HG03139 (cell line): Measurements from ENCODE around the gene ERC2.

Experiments used
- ATAC-seq: cut with Tn5 transposase; IDR thresholded peaks from one replicate; pipeline ENCODE4 v1.9.1; 2021; ENCODE audit not compliant: unreplicated experiment

The ERC2 gene

GRCh38 chr3:56126632-56127031, 341.6 kb downstream of the ERC2 start:
- no peak for ATAC-seq

DNA sequence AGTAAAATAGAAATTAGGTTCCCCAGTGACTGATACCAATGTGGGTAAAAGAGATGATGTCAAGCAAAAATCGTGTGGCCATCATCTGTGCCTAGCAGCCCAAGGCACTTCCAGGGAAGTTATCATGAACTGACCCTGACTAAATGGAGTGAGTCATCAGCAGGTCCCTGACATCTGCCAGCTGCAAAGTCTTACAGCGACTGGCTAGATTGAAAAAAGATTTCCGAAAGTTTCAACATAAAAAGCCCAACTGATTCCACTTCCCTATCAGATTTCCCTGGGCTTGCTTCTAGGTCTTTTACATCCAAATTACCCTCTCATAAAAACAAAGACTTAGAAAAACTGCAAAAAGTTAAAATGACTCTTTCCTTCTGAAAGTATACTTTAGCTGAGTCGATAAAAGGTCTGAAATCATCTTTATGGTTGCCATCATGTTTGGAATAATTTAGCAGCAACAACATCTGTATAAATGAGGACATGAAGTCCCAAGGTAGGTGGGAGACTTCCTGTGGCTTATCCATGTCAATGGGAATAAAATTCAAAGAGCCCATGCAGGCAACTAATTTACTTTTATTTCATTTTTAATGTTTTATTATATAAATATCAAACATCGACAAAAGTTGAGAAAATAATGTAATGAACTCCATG, 342.8 kb downstream of the ERC2 start:
- no peak for ATAC-seq

DNA sequence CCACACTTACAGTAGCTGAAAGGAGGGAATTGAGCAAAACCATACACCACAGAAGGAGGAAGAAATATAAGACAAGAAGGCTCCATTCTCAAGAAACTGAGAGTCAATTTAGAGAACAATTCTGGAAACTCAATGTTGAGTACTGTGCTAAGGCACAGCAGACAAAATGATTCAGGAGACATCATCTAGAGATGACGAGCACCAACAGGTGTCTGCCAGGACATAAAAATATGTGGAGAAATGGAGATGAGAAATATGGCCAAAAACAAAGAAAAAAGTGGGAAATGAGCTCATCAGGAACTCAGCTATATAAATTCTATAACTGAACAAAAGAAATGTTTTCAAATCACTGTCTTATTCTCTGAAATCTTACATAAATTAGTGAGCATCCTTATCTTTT, 343.7 kb downstream of the ERC2 start:
- no peak for ATAC-seq

GRCh38 chr3:56123487-56123886, 344.8 kb downstream of the ERC2 start:
- no peak for ATAC-seq

GRCh38 chr3:56122911-56123310, 345.4 kb downstream of the ERC2 start:
- no peak for ATAC-seq

DNA sequence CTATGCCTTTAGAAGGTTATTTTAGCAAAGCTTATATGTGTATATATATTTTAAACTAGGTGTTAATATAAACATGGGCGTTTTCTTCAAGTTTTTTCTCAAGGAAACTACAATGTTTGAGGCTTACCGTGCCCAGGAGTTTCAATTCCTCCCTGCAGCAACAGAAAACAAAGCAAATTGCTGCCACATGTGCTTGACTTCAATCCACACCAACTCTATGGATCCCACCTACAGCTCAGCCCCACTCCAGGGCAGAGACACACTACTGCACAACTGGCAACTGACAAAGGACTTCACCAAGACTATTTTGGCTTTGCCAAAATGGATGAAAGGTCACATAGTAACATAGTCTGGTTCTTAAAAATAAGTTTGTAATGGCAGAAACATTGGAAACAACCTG, 346.6 kb downstream of the ERC2 start:
- ATAC-seq, result no peak

GRCh38 chr3:56119575-56120349, 348.5 kb downstream of the ERC2 start:
- ATAC-seq, result no peak

DNA sequence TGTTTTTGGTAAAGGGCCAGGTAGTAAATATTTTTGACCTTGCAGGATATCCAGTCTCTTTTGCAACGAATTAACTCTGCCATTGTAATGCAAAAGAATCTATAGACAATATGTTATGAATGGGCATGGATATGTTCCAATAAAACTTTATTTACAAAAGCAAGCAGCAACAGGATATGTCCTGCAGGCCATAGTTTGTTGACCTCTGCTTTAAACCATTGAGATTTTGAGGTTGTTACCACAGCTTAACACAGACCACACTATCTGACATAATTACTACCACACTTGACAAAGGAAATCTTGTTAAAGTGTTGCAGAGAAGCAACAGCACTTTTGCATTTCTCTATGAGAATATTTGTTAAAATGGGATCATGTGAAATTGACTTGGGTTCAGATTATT, 349.3 kb downstream of the ERC2 start:
- ATAC-seq, result no peak

GRCh38 chr3:56115698-56116097, 352.6 kb downstream of the ERC2 start:
- ATAC-seq, result no peak

DNA sequence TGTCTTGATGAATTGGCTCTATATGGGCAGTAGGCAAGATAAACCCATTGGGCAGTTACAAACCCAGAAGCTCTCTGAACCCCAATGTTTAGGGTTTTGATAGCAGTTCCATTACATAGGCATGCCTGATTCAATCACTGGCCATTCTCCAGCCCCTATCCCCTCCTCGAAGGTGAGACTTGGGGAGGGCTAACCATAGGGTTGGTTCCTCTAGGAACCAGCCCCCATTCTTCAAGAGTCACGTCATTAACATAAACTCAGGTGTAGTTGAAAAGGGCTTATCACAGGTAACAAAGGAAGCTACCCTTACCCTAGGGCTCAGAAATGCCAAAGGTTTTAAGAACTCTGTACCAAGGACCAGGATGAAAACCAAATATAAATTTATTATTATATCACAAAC, 353.1 kb downstream of the ERC2 start:
- no peak for ATAC-seq

DNA sequence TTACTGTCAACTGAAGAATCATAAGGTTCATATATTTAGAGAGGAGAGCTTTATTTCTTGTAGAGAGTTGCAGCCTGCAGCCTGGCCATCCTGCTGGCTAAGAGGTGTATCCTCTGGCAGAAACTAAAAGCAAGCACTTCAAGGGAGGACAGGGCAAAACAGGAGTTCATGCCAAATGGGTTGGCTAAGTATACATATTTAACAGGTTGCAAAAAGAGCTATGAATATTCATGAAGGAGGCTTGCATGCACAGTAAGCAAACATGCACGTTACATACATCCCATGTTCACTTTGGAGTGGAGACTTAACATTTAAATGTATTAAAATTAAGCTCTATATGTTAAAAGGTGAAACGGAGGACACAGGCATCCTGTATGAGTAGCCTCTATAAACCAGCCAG, 354.4 kb downstream of the ERC2 start:
- ATAC-seq, result no peak

- no peak for ATAC-seq
Observed at GRCh38 chr3:56113231-56113630, 355.0 kb downstream of the ERC2 start.

DNA sequence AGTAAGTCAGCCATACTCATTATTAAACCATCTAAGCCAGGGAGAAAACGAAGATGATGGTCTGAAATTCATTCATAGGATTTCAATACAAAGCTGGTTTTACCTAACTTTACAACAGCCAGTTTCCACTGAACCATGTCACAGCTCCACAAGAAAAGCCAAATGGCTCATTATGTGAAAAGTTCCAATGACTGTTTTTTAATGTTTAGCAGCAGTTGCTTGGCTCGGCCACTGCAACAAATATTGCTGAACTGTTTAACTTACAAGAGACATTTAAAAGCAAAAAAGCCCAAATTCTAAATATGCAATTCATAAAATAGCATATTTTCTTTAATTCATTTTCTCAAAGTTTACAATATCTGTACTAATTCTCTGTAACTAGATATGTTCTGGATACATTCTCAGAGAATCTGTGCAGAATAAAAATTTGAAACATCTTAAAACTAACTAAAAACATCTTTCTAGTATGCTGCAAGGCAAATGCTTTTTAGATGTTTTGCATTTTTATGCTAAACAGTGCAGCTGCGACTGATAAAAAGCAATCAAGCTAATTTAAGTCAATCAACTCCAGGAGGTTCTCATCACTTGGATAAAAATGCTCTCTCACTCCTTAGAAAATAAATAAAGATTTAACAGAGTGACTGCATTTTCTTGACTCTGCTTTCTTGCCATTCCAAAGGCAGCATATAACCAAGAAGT, 356.5 kb downstream of the ERC2 start:
- ATAC-seq, result no peak

DNA sequence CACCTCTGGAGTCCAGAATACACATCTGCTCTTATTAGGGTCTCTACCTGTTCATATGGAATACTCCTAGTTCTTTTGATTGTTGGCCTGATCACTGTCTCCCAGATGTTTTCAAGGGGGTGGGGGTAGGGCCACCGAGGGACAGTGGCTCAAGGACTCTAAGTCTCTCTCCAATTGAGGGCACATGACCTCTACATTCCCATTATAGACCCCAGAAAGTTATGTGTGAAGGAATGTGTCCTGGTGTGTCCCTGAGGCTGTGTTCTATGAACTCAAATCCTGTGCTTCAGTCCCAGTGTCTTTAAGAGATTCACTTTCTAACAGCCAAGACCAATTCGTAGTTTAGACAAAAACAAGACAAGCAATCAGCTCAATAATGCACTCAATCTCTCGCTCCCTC, 357.4 kb downstream of the ERC2 start:
- ATAC-seq, result no peak

GRCh38 chr3:56107157-56107556, 361.1 kb downstream of the ERC2 start:
- no peak for ATAC-seq

GRCh38 chr3:56102032-56102431, 366.2 kb downstream of the ERC2 start:
- no peak for ATAC-seq

DNA sequence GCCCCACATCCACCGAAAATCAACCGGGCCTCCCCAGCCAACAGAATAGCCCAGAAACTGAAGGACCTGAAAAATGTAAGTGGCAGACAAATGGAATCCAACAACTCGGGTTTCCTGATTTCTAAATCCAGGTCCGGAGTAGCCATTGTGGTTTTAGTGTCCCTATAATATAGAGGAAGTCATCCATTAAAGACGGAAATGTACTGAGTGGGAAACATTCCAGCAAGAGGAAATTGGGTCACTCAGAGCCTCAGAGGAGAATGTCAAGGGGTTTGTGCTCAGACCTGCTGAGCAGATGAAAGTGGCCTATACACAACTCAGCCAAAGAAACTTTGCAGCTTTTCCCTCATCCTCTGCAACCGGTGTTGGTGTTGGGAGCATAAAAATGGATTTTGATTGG, 366.7 kb downstream of the ERC2 start:
- no peak for ATAC-seq

DNA sequence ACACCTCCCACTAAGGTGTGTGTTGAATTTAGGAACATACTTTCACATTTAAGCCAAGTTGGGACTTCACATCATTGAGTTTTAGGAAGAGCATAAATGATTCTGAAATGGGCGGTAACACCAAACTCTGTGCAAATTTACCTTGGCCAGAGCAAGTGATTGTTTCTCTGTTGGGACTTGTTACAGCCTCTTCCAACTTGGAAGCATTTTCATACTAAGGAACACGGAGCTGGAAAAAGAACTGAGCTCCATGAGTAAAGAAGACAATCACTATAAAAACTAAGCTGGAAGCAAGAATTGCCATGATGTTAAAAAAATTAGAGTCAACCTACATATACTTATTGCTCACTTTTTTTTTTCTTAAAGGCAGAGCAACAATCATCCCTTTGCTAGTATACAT, 371.3 kb downstream of the ERC2 start:
- no peak for ATAC-seq

DNA sequence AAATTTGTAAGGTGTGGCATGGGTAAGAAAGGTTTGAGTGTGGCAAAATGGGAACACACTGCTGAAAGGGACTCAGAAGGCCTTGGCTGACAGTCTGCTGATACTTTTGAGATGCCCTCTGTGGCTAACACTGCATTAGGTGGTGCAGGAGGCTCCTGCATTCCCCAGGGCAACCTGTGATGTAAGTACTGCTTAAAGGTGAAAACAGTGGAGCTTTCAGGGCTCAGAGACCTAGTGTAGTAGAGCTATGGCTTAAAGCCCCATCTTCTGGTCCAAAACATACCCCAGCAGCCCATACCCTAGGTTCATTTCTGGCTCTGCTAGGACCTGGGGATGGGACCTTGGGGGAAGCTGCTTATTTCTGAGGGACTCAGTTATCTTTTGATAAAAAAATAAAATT, 374.1 kb downstream of the ERC2 start:
- no peak for ATAC-seq

DNA sequence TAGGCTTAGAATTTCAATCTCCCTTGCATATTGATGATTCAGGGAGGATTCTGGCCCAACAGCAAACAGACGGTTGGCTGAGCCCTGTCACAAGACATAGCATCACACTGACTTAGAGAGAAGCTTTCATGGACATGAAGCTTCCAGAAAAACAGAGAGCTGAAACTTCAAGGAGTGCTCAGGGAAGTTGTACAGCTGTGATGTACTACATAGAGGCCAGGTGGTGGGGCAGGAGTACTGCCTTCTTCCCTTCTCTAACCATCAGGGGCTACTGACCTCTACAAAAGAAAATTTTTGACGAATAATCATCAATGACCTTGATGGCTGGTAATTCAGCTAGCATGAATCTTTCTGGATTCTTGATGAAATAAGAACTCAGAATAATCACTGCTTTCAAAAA, 378.5 kb downstream of the ERC2 start:
- no peak for ATAC-seq

DNA sequence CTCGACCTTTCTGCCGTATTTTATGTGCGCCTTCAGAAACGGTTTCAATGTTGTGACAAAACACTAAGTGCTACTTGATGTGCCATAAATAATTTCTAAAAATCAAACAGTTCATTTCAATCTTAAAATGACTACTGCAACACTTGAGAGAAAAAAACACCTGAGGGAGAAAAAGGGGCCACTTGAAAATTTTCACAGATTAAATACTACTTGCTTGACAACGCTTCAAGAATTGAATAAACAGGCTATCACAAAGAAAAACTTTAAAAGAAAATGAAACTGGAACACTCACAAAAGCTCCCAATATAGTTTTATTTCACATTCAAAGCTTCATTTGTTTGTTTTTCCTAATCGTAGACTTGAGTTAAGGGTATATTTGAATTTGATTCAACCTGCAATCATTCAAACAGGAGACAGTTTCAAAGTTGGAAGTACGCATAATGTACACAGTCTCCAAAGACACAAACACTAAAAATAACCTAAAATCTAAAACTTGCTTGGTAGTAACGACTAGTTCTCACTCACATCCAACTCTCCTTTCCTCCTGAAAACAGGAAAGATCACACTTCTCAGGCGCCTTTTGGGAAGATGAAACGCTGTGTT, 380.7 kb downstream of the ERC2 start:
- ATAC-seq, result no peak

GRCh38 chr3:56086355-56086754, 381.9 kb downstream of the ERC2 start:
- no peak for ATAC-seq
